ENCODE measurements around the gene DEXI. TPM values are rescaled to one million over a fixed set of nuclear protein-coding genes. Genes with fewer than 3 reads are reported as not detected.
A peak's percentile ranks its signal among the peaks of the same experiment; 100 is the strongest.
"Not testable (repeated sequence)": the region's sequence is repeated elsewhere in the genome, so short reads cannot be mapped to it uniquely, and the experiment has no call there.

Gene DEXI
- total RNA-seq, 1 donor from 2014 or later = 47.1 TPM

DNA sequence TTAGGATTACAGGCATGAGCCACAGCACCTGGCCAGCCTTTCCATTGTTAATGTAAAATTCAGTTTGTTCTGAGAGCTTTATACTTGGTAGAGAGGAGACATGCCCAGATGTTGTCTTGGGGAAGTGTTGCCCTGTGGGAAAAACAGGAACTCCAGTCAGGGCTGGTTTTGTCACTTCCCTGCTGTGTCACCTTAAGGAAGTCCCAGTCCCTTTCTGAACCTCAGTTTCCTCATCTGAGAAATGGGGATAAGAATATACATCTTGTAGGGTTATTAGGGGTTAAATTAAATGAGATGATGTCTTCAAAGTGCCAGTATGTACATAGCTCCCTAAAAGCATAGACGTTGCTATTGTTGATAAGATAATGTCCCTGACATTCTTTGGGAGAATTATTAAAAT lies 27.3 kb upstream of the DEXI start:
- no peak for DNase-seq (ENCODE audit: low read depth)

DNA sequence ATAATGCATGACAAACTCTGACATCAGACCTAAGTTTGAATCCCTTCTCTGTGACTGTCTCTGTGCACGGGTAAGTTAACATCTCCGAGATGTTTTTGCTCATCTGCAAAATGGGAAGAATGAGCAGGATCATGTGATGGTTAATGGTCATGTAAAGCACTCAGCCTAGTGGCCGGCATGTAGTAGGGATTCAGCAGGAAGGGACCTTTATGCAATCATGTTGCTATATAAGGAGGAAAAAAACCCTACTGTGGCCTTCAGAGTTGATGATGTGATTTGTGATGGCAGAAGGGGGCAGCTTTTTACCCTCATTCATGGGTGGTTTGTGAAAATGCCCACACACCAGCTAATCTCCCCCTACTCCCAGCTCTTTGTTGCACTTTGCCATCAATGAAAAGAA lies 26.2 kb upstream of the DEXI start:
- no peak for DNase-seq (ENCODE audit: low read depth)

DNA sequence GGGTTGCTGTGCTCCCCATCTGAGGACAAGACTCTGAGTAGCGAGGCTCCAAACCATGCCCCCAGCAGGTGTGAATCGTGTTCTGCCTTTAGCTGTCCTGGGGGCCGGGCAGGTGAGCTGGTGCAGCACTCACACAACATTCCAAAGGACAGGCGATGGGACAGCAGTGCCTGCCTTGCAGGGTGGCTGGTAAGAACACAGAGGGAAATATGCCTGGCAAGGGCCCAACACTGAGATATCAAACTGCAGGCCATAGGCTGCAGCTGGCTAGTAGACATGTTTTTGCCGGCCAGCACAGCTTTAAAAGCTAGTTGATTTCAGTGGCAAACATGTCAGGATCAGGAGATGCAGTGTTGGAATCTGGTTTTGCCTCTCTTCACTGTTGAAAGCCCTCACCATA lies 25.7 kb upstream of the DEXI start:
- no peak for DNase-seq (ENCODE audit: low read depth)

DNA sequence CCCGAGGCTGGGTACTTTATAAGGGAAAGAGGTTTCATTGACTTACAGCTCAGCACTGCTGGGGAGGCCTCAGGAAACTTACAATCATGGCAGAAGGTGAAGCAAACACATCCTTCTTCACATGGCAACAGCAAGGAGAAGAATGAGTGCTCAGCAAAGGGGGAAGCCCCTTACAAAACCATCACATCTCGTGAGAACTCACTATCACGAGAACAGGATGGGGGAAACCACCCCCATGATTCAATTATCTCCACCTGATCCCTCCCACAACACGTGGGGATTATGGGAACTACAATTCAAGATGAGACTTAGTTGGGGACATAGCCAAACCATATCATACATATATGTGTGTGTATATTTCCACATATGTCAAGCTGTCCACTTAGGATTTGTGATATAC lies 24.3 kb upstream of the DEXI start:
- not testable (repeated sequence) for DNase-seq (ENCODE audit: low read depth)

DNA sequence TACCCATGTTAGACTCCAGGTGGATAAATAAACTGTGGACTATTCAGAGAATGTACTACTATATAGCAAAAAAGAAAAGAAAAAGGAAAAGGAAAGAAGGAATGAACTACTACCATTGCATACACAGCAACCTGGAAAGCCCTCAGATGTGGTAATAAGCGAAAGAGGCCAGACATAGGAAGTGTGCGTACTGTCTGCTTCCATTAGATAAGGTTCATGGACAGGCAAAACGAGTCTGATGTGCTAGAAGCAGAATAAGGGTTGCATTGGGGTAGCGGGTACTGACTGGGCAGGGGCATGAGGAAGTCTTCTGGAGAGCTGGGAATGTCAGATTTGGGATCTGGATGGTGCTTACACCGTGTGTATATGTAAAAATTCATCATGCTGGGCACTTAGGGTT lies 23.9 kb upstream of the DEXI start:
- DNase-seq (ENCODE audit: low read depth) = no peak

DNA sequence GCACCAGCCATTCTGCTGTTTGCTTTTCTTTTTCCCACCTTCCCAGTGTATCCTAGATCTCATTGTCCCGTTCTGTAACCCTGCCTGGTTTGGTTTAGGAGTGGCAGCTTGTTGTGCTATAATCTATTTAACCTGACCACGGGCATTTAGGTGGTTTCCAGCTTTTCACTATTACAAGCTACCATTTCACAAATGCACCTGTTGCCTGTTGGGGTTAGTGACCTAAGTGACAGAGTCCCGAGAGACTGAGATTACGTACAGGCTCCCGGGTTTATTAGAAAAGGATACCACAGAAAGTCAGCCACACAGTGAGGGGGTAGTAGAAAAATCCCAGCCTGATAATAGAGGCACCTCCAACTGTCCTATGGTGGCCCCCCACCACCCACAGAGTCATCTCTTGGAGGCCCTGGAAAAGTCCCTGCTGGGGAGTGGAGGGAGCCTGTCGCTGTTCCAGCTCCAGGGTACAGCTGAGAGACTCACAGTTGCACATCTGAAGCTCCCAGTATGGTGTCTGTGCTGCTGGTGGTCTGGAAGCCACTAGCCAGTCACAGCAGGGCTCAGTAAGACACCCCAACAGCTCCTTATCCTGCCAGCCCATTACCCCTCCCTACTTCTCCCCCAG lies 23.3 kb upstream of the DEXI start:
- DNase-seq (ENCODE audit: low read depth) = no peak

DNA sequence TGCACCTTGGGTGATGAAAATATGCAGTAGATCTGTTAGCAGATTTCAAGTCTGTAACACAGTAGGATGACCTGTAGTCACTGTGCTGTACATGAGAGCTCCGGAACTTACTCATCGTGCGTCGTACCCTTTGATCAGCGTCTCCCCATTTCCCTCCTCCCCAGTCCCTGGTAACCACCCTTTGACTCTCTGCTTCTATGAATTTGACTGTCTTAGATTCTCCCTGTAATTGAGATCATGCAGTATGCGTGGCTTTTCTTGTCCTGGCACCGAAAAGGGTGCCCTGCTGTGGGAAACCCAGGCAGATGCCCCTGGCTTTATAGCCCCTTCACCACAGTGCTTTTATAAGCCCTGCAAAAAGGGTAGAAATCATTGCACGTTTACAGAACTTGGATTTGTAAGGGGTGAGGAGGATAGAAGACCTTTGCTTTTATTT lies 22.6 kb upstream of the DEXI start:
- DNase-seq (ENCODE audit: low read depth) = no peak

DNA sequence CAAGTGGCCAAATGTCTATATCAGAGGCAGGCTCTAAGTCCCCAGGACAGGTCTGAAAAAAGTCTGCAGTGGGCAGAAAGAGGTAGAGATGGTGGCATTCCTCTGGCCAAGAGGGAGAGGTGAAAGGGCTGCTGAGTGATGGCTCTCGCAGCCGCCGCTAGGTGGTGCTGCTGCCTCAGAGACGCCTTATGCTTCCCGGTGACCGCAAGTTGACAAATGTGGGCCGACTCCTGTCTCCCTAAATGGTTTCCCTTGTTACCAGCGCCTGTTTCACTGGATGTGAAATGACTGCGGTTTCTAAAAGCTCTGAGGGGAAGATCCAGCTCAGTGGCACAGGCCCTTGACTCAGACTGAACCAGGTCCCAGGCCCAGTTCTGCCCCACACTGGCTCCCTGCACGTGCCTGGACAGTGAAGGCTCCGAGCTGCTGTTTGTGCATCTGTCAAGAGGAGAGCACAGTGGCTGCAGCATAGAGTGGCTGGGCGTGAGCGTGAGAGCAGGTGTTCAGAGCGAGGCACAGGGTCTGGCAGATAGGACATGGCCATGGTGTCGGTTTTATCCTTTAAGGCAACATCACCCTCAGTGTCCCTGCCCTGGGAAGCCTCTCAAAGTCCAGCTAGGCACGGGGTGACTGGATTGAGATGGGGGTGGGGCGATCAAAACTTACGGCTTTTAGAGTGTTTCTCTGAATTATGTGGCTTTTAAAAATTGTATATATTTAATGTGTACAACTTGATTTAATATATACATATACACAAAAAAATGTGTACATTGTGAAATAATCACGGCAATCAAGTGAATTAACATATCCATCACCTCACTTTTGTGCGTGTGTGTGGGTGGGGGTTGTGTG lies 22.0 kb upstream of the DEXI start:
- DNase-seq (ENCODE audit: low read depth) = peak; percentile 59

DNA sequence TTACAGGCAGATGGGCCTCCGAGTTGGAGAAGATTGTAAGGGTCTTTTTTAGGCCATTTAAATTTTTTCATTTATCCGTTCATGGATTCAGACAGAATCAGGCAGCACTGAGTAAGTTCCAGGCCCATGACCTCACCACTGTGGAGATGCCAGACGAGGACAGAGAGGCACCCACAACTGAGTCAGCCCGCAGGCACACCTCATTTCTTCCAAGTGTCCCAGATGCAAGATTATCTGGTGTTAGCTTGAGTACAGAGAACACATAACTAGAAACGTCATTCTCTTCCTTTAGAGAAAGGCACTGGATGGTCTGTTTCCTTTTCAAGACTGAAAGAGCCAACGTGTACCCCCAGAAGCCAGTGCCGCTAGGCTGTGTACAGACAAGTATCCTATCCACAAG lies 19.0 kb upstream of the DEXI start:
- peak; percentile 51 for DNase-seq (ENCODE audit: low read depth)

DNA sequence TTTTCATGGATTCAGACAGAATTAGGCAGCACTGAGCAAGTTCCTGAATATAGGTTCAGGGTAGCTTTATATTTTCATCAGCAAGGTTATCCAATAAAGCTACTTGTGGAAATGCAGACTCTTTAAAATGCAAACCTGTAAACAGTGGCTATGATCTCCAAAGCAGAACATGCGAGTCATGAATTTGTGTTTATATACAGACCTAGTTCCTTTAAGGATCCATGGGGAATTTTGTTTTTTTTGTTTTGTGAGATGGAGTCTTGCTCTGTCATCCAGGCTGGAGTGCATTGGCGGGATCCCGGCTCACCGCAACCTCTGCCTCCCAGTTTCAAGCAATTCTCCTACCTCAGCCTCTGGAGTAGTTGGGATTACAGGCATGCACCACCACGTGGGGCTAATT lies 16.9 kb upstream of the DEXI start:
- peak; percentile 76 for DNase-seq (ENCODE audit: low read depth)

DNA sequence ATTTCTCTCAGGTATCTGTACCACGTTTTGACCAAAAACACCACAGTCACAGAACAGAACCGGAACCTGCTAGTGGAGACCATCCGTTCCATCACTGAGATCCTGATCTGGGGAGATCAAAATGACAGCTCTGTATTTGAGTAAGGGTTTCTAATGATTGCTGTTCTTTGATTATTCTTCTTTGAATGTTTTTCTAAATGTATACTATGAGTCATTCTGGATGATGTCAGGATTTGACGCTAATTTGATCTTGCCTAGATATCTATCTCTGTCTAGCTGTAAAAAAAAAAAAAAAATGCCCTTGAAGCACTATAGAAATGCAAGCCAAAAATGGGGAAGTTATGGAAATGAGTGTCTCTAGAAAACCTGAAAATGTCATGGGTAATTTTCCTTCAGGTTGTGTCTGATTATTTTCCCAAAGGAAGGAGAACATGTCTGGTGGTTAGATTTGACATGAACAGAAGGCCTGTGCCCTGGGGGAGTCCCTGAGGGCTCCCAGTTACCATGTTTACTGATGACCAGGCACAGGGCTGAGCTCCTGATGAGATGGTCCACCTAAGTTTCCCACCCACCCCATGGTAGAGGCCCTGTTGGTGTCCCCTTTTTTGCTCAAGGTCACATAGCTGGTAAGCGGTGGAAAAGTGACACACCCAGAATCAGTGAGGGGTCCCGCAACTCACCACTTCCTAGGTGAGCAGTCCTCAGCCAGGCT lies 15.7 kb upstream of the DEXI start:
- DNase-seq (ENCODE audit: low read depth) = no peak

DNA sequence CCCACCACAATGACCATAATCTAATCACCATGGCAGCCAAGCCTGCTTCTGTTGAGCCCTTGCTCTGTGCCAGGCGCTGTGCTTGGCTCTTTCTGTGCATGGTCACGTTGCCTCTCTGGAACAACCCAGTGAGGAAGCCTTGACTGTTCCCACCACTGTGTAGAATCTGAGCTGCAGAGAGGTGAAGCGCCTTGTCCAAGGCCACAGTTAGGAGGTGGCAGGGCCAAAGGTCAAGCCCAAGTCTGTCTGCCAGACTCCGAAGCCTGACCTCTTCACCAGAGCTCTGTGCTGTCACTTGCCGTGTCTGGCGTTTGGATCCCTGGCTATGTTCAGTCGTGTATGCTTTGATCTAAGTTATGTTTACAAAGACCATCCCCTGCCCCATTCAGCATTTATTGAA lies 12.6 kb upstream of the DEXI start:
- DNase-seq (ENCODE audit: low read depth) = no peak

DNA sequence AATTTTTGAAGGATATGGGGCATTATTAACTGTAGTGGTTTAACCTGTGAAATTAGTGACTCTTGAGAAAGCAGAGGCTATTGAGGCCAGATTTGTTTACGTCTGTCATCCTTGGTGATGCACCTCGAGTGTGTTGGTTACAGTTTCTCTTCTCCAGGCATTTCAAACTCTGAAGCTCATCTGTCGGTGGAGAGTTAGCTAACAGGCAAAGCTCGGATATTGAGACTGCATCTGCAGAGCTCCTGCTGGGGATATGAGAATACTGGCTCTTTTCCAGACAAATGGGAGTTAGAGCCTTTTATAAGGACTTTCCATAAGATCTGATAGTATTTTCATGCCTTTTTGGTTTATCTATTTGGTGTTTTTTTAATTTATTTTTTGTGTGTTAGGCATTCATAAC lies 8.8 kb upstream of the DEXI start:
- DNase-seq (ENCODE audit: low read depth) = no peak

DNA sequence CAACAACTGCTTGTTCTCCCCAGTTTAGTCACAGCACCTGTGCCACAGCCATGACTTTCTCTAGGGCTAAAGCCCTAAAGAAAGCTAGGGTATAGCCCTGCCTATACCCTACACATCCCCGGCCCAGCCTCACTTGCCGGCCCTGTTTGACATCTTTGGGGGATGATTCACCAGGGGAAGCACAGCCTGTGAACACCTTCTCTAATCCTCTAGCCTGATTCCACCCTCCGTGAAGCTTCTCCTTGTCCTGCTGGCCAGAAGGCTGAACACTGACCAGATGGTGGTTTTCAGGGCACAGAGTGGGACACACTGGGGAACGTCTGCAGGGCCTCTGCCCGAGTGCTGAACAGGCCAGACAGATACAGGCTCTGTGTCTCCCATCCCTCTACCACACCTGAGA lies 8.1 kb upstream of the DEXI start:
- DNase-seq (ENCODE audit: low read depth) = no peak

DNA sequence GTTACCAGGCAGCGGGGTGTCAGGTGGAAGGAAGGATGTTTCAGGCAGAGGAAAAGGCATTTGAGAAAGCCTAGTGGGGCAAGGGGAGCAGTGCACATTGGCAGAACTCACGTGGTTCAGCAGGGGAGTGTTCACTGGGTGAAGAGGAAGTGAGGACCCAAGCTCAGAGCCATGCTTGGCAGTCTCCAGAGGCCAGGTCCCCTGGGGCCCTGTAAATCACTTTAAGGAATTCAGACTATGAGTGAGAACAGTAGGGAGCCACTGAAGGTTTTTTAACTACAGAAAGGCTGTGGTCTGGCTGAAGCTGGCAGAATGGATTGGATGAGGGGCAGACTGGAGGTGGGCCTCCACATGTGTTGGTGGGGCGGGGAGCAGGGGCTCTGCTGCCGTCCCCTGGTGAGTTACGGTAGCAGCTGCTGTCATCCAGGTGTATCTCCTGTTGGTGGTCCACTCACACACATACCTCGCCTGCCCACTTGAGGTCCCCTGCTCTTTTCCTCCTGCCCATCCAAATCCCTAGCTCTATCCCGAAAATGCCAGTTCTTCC lies 7.2 kb upstream of the DEXI start:
- DNase-seq (ENCODE audit: low read depth) = peak; percentile 64

DNA sequence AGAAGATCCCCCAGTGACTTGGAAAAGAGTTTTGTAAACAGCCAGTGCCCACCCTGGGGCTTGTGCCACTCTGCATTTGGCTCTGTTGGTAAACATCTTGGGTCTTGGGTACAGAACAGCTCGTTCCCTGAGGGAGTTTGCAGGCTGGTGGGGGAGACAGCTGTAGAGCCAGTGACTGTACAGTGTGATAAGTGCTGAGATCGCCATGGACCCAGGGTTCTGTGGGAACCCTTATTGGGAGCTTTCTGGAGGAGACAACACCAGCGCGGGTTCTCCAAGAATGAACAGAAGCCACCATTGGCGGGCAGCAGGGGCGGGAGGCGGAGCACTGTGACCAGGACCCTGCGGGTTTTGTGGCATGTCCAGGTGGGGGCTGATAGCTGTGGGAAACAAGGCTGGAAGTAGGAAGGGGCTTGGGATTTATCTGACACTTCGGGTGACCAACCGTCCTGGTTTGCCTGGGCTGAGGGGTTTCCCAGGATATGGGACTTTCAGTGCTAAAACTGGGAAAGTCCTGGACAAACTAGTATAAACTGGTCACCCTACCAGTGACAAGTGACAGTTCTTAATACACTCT lies 5.0 kb upstream of the DEXI start:
- no peak for DNase-seq (ENCODE audit: low read depth)

DNA sequence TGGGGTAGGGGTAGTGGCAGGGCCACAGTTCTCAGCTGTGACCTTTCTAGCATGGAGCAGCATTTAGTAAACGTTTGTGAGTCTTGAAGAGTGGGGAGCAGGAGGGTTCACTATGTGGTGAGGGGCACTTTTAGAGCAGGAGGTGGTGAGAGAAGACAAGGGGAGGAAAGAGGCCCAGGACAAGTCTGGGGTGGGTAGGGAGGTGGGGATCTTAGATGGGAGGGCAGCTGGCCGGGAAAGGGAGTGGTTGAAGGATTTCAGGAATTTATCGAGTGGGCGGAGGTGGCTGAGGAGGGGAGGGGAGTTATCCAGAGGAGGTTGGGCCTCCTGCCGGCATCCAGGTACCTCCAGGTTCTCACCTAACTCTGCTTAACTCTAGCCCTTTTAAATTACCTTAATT lies 4.0 kb upstream of the DEXI start:
- peak; percentile 58 for DNase-seq (ENCODE audit: low read depth)

DNA sequence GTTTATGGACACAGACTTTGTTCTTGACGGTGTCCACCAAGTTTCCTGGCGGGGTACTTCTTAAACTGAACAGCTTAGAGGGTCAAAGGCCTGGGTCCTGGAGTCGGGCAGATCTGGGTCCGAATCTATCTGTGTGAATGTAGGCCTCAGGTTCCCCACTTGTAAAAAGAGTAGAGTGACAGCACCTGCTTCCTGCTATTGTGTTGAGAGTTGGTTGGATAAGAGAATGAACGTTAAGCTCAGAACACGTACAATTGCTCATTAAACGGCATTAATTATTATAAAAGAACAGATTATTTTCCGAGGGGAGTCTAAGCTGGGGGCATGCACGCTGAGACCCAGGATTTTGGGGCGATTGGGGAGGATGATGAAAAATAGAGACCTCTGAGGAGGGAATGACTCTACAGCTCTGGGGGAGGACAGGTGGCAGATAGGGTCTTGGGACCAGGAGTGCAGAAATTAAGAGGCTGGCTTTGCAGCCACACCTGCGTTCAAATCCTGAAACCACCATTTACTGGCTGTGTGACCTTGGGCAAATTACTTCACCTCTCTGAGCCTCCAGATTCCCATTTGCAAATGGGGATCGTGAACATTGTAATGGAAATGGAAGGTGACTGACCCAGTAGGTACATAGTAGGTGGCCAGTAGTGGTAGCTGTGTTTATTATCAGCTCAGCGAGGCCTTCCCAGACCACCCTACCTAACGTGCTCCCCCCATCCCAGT lies 3.0 kb upstream of the DEXI start:
- DNase-seq (ENCODE audit: low read depth) = no peak

DNA sequence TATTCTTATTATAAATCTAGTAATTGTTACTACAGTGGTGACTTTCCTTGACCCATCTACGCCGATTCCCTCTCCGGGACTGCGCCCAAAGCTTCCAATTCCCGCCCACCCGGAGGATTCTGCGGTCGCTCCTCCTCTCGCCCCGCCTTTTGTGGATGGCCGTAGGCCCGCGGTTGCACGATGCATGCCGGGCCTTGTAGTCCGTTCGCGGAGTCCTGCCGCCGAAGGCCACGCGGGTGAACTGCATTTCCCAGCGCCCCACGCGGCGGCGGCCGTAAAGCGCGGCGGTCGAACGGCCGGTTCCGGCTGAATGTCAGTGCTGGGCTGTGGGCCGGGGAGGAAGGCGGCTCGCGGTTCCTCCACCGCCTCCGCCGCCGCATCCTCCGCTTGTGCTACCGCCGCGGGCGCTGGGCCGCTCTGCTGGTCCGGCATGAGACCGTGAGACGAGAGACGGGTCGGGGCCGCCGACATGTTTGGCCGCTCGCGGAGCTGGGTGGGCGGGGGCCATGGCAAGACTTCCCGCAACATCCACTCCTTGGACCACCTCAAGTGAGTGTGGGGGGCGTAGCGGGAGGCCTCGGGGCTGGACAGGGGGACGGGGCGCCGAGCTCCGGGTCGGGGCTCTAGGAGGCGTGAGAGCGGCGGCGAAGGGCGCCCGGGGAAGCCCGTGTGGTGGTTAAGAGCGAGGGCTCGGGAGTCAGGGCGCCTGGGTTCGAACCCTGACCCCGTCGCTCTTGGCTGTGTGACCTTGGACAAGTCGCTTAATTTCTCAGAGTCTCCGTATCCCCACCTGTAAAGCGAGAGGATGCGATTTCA lies 2.2 kb upstream of the DEXI start, which contains the start of gene CLEC16A:
CLEC16A (plus strand) TSS at position 316 of the 816 bp plus-strand sequence; CDS start at position 470, 154 bp downstream.
- peak; percentile 91 for DNase-seq (ENCODE audit: low read depth)

DNA sequence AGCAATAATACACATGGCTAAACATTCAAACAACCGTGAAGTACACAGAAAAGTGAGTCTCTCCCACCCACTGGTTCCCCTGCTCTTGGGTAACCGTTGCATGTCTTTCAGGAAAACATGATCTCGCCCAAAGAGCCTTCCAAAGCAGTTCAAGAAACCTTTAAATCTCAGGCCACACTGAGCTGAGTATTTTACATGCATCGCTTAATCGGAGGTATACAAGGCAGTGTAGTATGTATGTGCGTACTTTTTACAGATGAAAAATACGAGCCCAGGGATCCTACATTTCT lies 741 bp upstream of the DEXI start:
- DNase-seq (ENCODE audit: low read depth) = peak; percentile 52

DNA sequence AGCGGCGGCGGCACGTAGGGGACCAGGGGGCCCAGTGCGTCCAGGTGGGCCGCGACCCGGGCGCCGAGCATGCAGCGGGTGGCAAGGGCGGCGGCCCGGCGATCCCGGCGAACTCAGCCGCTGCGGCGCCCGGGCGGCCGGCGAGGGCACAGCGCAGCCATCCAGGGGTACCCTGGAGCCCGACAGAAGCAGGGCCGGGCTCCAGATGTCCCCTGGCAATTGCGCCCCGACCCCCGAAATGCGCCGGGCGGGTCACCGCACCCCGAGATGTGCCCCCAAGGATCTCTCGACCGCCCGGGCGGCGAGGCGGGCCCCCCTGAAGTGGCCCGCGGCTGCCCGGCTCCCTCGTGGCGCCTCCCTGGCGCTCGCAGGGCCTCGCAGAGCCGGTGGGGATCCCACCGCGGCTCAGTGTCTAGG lies 325 bp downstream of the DEXI start:
- not testable (repeated sequence) for DNase-seq (ENCODE audit: low read depth)
